SU-DHL-6 (cell line): ENCODE results near the gene EYS.

Experiments
- H2AFZ ChIP-seq: fragments of 200-600 bp; sonication (generic); 2 replicates; pipeline ENCODE4 v1.6.1; 2014; ENCODE audit warnings: low read depth, mild to moderate bottlenecking, moderate library complexity, mixed read lengths, antibody characterized with exemption, low read length; ENCODE audit not compliant: severe bottlenecking
- H3F3A ChIP-seq: fragments of 200-600 bp; shearing (Covaris generic); 2 replicates; pipeline ENCODE4 v1.6.0; 2016; ENCODE audit warnings: antibody characterized with exemption, mild to moderate bottlenecking; ENCODE audit not compliant: insufficient read depth
- H3K27ac ChIP-seq: fragments of 200-600 bp; sonication (generic); 2 replicates; pipeline ENCODE4 v1.5.1; 2016; ENCODE audit warnings: low read depth, mild to moderate bottlenecking, low read length, moderate library complexity, mixed read lengths
- H3K27me3 ChIP-seq: fragments of 200-600 bp; sonication (generic), shearing (Covaris generic); 2 replicates; pipeline ENCODE4 v1.6.0; 2014; ENCODE audit warnings: mild to moderate bottlenecking, low read length
- H3K36me3 ChIP-seq: fragments of 200-600 bp; sonication (generic); 2 replicates; pipeline ENCODE4 v1.6.1; 2014; ENCODE audit warnings: mild to moderate bottlenecking, low read length, mixed read lengths
- H3K4me2 ChIP-seq: fragments of 300-600, 200-600 bp; shearing (Covaris generic), sonication (generic); 2 replicates; pipeline ENCODE4 v1.6.0; 2014; ENCODE audit warnings: low read length, low read depth, mild to moderate bottlenecking; ENCODE audit not compliant: poor library complexity, severe bottlenecking
- H3K4me3 ChIP-seq: fragments of 200-600 bp; sonication (generic); 2 replicates; pipeline ENCODE4 v1.5.1; 2014; ENCODE audit warnings: antibody characterized with exemption, low read length, mild to moderate bottlenecking, mixed read lengths; ENCODE audit not compliant: insufficient read depth, poor library complexity, severe bottlenecking
- H3K79me2 ChIP-seq: fragments of 200-600 bp; sonication (generic); 2 replicates; pipeline ENCODE4 v1.6.1; 2014; ENCODE audit warnings: mild to moderate bottlenecking, low read length, moderate library complexity; ENCODE audit not compliant: insufficient read depth
- H3K9ac ChIP-seq: fragments of 200-600 bp; sonication (generic); 2 replicates; pipeline ENCODE4 v1.7.0; 2014; ENCODE audit warnings: mild to moderate bottlenecking, low read length
- H3K9me2 ChIP-seq: fragments of 200-600 bp; sonication (generic); replicated peaks from 2 replicates; pipeline ENCODE4 v1.6.1; 2014; ENCODE audit warnings: low read length; ENCODE audit not compliant: insufficient read depth
- H3K9me3 ChIP-seq: fragments of 200-600 bp; sonication (generic); 2 replicates; pipeline ENCODE4 v1.6.1; 2014; ENCODE audit warnings: low read length, mixed read lengths; ENCODE audit not compliant: insufficient read depth
- H4K20me1 ChIP-seq: fragments of 200-600 bp; sonication (generic); 2 replicates; pipeline ENCODE4 v1.6.1; 2014; ENCODE audit warnings: low read depth, mild to moderate bottlenecking, antibody characterized with exemption, low read length, moderate library complexity, mixed read lengths
- EZH2phosphoT487 ChIP-seq: fragments of 200-600 bp; sonication (generic), shearing (Covaris generic); conservative IDR thresholded peaks from 2 replicates; pipeline ENCODE4 v1.6.1; 2018; ENCODE audit warnings: mild to moderate bottlenecking, antibody characterized with exemption, low read length, moderate library complexity, mixed read lengths
- TF ChIP-seq, protein P1 (sequence below): fragments of 200-600 bp; sonication (generic); IDR thresholded peaks from one replicate; pipeline ENCODE4 v1.5.1; 2017; ENCODE audit warnings: antibody characterized with exemption, mild to moderate bottlenecking, low read length, moderate library complexity; ENCODE audit not compliant: insufficient read depth, poor library complexity, severe bottlenecking

EYS gene

DNA sequence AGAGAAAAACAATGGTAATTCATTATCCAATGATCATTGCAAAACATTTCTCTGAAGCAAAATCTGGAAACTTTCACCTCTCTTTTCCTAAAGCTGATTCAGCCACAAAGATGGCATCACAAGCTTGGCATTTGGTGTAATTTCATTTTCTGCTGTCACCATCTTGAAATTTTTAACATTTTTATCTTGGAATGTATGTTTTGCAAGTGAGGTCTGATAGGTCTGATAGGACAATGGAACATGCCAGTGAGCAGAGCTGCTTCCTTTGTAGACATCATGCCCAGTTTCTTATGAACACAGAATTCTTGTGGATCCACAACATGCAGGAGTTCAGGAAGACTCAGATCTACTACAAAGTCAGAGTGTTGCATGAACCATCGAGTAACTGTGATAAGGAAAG, 969.6 kb downstream of the EYS start:
- Histone ChIP-seq H3K9me2 (no peaks in the 10 kb centered on the region), H3K4me3 (no peak overlapping the region)

DNA sequence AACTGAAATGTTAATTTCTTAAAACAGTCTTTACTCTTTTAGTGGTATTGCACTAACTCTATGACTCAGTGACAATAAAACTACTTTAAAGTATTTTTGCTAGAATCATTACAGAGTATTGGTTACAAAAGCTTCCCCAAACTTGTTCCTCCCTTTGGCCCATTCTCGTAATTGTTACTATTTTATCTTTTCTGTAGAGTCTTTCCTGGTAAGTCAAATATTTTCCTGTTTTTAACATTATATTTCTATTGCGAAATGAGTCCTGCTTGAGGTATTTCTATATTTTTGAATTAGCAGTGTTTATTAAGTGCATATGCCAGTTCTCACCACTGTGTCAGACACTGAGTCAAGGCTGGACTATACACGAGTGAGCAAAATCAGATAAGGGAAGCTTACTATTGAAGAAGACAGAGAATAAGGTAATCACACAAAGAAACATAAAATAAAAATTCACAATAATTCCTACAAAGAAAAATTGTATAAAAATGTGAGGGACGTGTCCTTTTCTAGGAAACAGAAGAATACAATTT, 970.5 kb downstream of the EYS start:
- Histone ChIP-seq H3K79me2 (no peaks in the 10 kb centered on the region), H3K9me3 (no peaks in the 10 kb centered on the region), H4K20me1 (no peaks in the 10 kb centered on the region), H3K4me2 (no peak overlapping the region), H3K27ac (no peak overlapping the region), H3F3A (no peaks in the 10 kb centered on the region), H3K36me3 (no peaks in the 10 kb centered on the region), H3K9me2 (no peaks in the 10 kb centered on the region), H3K9ac (no peak overlapping the region), H3K27me3 (no peaks in the 10 kb centered on the region), H2AFZ (no peak overlapping the region), H3K4me3 (no peak overlapping the region)
- TF ChIP-seq, protein P1, sequence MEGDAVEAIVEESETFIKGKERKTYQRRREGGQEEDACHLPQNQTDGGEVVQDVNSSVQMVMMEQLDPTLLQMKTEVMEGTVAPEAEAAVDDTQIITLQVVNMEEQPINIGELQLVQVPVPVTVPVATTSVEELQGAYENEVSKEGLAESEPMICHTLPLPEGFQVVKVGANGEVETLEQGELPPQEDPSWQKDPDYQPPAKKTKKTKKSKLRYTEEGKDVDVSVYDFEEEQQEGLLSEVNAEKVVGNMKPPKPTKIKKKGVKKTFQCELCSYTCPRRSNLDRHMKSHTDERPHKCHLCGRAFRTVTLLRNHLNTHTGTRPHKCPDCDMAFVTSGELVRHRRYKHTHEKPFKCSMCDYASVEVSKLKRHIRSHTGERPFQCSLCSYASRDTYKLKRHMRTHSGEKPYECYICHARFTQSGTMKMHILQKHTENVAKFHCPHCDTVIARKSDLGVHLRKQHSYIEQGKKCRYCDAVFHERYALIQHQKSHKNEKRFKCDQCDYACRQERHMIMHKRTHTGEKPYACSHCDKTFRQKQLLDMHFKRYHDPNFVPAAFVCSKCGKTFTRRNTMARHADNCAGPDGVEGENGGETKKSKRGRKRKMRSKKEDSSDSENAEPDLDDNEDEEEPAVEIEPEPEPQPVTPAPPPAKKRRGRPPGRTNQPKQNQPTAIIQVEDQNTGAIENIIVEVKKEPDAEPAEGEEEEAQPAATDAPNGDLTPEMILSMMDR: no peak
- TF ChIP-seq EZH2phosphoT487: no peak

More for the DNA sequence above, 969.6 kb downstream of the EYS start:
- H2AFZ ChIP-seq: no peak overlapping the region
- no peak for TF ChIP-seq EZH2phosphoT487
- TF ChIP-seq, protein P1: no peak
- no peaks in the 10 kb centered on the region for H3K79me2 ChIP-seq
- no peaks in the 10 kb centered on the region for H3K27me3 ChIP-seq
- no peak overlapping the region for H3K27ac ChIP-seq
- H3K36me3 ChIP-seq: no peaks in the 10 kb centered on the region
- H3F3A ChIP-seq: no peaks in the 10 kb centered on the region
- no peaks in the 10 kb centered on the region for H3K9me3 ChIP-seq
- H4K20me1 ChIP-seq: no peaks in the 10 kb centered on the region
- no peak overlapping the region for H3K9ac ChIP-seq
- H3K4me2 ChIP-seq: no peak overlapping the region

DNA sequence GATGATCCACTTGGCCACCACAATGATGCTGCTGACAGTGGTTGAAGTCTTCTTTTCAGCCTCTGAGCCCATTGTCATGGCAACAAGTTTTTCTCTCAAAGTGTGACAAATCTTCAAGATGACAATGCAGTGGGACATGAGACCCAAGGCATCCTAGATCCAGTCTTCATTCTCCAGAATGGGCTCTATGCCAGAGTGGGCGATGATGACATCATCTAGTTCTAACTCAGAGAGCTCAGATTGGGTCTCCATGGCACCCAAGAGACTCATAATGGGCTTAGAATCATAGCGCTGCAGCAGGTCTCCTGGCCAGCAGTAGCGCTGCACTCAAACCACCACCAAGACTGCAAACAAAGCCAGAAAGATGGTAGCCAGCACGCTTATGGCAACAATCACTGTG, 973.6 kb downstream of the EYS start:
- Histone ChIP-seq H3K4me3 (no peak overlapping the region), H3K27ac (no peak overlapping the region), H3F3A (no peaks in the 10 kb centered on the region), H3K36me3 (no peaks in the 10 kb centered on the region), H3K9me2 (no peaks in the 10 kb centered on the region), H3K9me3 (no peaks in the 10 kb centered on the region), H3K27me3 (no peaks in the 10 kb centered on the region), H3K4me2 (no peak overlapping the region), H2AFZ (no peak overlapping the region), H4K20me1 (no peaks in the 10 kb centered on the region), H3K79me2 (no peaks in the 10 kb centered on the region), H3K9ac (no peak overlapping the region)
- TF ChIP-seq, protein P1: no peak
- no peak for TF ChIP-seq EZH2phosphoT487
